HCT116 (cell line): ENCODE results near the gene HSP90AB1.

Source experiments
- JUND ChIP-seq: IDR thresholded peaks from 2 replicates; pipeline ENCODE4 v1.6.1; 2012
- POLR2A ChIP-seq: IDR thresholded peaks from 2 replicates; pipeline ENCODE4 v1.7.0; 2011; ENCODE audit warnings: borderline replicate concordance; ENCODE audit not compliant: insufficient read depth, insufficient read length; ENCODE audit errors: extremely low read depth
- TF ChIP-seq, protein P1 (sequence below): IDR thresholded peaks from 2 replicates; pipeline ENCODE4 v1.6.1; 2012
- TF ChIP-seq, protein P2 (sequence below), 3 experiments: fragments of 200-600 bp in 1 of 3; sonication (generic) in 1 of 3; IDR thresholded peaks in 2 of 3; conservative IDR thresholded peaks in 1 of 3; 2 replicates each; pipeline ENCODE4 v1.5.1; 2012 to 2017; ENCODE audit warnings: low read depth in 2 of 3, low read length in 2 of 3, antibody characterized with exemption in 1 of 3, borderline replicate concordance in 1 of 3, control low read depth in 1 of 3, mild to moderate bottlenecking in 1 of 3, mixed read lengths in 1 of 3, mixed run types in 1 of 3, moderate library complexity in 1 of 3; ENCODE audit not compliant: insufficient read depth in 1 of 3

DNA sequence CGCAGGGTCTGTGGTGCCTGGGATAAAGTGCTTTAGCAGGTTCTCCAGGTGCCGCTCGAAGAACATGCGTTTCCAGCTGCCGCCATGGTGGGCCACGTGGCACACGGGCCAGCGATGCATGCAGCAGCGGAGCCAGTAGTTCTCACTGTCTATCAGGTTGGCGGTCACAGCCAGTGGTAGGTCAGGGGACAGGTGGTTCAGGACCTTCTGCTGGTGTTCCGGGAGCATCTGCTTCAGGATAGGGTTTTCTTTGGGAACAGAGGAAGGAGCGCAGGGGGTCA, 39.3 kb downstream of the HSP90AB1 start:
- TF ChIP-seq, protein P1, sequence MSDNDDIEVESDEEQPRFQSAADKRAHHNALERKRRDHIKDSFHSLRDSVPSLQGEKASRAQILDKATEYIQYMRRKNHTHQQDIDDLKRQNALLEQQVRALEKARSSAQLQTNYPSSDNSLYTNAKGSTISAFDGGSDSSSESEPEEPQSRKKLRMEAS, result no peak
- TF ChIP-seq POLR2A, result no peak
- TF ChIP-seq JUND, result no peak
- TF ChIP-seq, protein P2, sequence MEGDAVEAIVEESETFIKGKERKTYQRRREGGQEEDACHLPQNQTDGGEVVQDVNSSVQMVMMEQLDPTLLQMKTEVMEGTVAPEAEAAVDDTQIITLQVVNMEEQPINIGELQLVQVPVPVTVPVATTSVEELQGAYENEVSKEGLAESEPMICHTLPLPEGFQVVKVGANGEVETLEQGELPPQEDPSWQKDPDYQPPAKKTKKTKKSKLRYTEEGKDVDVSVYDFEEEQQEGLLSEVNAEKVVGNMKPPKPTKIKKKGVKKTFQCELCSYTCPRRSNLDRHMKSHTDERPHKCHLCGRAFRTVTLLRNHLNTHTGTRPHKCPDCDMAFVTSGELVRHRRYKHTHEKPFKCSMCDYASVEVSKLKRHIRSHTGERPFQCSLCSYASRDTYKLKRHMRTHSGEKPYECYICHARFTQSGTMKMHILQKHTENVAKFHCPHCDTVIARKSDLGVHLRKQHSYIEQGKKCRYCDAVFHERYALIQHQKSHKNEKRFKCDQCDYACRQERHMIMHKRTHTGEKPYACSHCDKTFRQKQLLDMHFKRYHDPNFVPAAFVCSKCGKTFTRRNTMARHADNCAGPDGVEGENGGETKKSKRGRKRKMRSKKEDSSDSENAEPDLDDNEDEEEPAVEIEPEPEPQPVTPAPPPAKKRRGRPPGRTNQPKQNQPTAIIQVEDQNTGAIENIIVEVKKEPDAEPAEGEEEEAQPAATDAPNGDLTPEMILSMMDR (IDR thresholded peaks at IDR 0.05 in 2 of 3, conservative IDR thresholded peaks at IDR 0.05 in 1 of 3; ENCODE audit: borderline replicate concordance in 1 of 3, insufficient read depth in 1 of 3, low read depth in 2 of 3, low read length in 2 of 3), result no peak
